ENCODE data around the gene ARHGEF37. TPM values are rescaled to one million over a fixed set of nuclear protein-coding genes. Genes with fewer than 3 reads are reported as not detected.
"Not testable (repeated sequence)": the region's sequence is repeated elsewhere in the genome, so short reads cannot be mapped to it uniquely, and the experiment has no call there.

Gene ARHGEF37
- total and polyA plus RNA-seq, 2 donors (not counting 1 experiment from before 2014, with no cell fraction given) = 0.31 to 5.3 TPM

DNA sequence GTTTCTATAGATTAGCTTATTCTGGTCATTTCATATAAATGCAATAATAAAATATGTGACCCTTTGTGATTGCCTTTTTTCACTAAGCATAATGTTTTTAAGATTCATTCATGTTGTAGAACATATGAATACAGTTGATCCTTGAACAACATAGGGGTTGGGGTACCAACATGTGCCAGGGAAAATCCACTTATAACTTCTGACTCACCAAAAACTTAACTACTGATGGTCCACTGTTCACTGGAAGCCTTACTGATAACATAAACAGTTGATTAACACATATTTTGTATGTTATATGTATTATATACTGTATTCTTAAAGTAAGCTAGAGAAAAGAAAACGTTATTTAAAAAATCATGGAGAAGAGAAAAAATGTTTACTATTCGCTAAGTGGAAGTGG is 12.1 kb downstream of the ARHGEF37 start:
- TF ChIP-seq EZH2 (IDR thresholded peaks at IDR 0.05; ENCODE audit: low read length, missing control alignments) = no peak
- TF ChIP-seq, protein P1, sequence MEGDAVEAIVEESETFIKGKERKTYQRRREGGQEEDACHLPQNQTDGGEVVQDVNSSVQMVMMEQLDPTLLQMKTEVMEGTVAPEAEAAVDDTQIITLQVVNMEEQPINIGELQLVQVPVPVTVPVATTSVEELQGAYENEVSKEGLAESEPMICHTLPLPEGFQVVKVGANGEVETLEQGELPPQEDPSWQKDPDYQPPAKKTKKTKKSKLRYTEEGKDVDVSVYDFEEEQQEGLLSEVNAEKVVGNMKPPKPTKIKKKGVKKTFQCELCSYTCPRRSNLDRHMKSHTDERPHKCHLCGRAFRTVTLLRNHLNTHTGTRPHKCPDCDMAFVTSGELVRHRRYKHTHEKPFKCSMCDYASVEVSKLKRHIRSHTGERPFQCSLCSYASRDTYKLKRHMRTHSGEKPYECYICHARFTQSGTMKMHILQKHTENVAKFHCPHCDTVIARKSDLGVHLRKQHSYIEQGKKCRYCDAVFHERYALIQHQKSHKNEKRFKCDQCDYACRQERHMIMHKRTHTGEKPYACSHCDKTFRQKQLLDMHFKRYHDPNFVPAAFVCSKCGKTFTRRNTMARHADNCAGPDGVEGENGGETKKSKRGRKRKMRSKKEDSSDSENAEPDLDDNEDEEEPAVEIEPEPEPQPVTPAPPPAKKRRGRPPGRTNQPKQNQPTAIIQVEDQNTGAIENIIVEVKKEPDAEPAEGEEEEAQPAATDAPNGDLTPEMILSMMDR (conservative IDR thresholded peaks at IDR 0.05 in 1 of 2, IDR thresholded peaks at IDR 0.05 in 1 of 2; ENCODE audit: low read depth in 1 of 2, low read length in 2 of 2) = no peak

DNA sequence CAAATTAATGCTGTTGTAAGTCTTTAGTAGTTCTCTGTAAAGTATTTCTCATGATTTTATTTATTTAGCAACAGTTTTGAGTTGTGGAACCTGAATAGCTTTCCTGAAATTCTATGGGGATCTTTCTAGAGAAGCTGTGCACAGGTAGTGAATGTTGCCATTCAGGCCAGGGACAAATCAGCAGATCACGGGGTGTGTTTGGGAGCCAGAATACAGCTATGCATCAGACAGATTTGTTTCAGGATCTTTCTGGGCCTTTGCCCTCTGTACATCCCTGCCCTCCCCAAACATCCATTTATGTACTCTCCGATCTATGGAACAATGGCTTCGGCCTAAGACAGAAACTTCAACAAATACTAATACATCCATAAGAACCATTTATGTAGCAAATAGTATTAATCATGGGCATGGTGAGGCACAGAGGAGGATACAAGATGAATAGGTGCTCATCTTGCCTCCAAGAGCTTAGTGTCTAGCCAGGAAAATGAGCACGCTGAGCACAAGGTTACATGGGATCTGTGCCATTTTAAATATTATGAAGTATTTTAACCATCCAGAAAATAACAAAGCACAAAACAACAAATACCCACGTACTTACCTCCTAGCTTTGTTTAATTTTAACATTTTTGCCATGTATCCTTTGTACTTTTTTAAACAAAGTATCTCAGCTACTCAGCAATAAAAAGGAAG is 13.1 kb downstream of the ARHGEF37 start:
- H3K79me2 ChIP-seq (ENCODE audit: control insufficient read depth, insufficient read depth, low read length) = no peaks in the 10 kb centered on the region
- H3K27me3 ChIP-seq (ENCODE audit: control insufficient read depth, insufficient read depth, low read length) = no peaks in the 10 kb centered on the region
- no peak overlapping the region for H3K9ac ChIP-seq (ENCODE audit: insufficient read depth, low read length)
- H3K4me1 ChIP-seq (ENCODE audit: control insufficient read depth, extremely low read depth, insufficient read depth, low read length) = no peaks in the 10 kb centered on the region
- DNase-seq (ENCODE audit: low read depth in 2 of 2) = no peak
- H3K9me3 ChIP-seq (ENCODE audit: control insufficient read depth, insufficient read depth, low read depth, low read length) = no peaks in the 10 kb centered on the region
- no peaks in the 10 kb centered on the region for H4K20me1 ChIP-seq (ENCODE audit: control insufficient read depth, extremely low read depth, insufficient read depth, low read length)
- H3K36me3 ChIP-seq (ENCODE audit: control insufficient read depth, insufficient read depth, low read length) = no peaks in the 10 kb centered on the region
- H3K4me3 ChIP-seq (replicated peaks in 1 of 4; ENCODE audit: control extremely low read depth in 1 of 4, insufficient read depth in 1 of 4, low read depth in 3 of 4, low read length in 4 of 4) = no peak overlapping the region
- no peak overlapping the region for H2AFZ ChIP-seq (ENCODE audit: low read length)
- TF ChIP-seq, protein P1 (conservative IDR thresholded peaks at IDR 0.05 in 1 of 2, IDR thresholded peaks at IDR 0.05 in 1 of 2; ENCODE audit: low read depth in 1 of 2, low read length in 2 of 2) = no peak
- TF ChIP-seq EZH2 (IDR thresholded peaks at IDR 0.05; ENCODE audit: low read length, missing control alignments) = no peak
- H3K4me2 ChIP-seq (ENCODE audit: extremely low read depth, insufficient read depth, low read length) = no peak overlapping the region
- no peak overlapping the region for H3K27ac ChIP-seq (ENCODE audit: insufficient read depth, low read length)

More for the DNA sequence above, 12.1 kb downstream of the ARHGEF37 start:
- no peak overlapping the region for H3K27ac ChIP-seq (ENCODE audit: insufficient read depth, low read length)
- no peaks in the 10 kb centered on the region for H3K27me3 ChIP-seq (ENCODE audit: control insufficient read depth, insufficient read depth, low read length)
- no peak overlapping the region for H3K4me2 ChIP-seq (ENCODE audit: extremely low read depth, insufficient read depth, low read length)
- no peak overlapping the region for H3K4me3 ChIP-seq (replicated peaks in 1 of 4; ENCODE audit: control extremely low read depth in 1 of 4, insufficient read depth in 1 of 4, low read depth in 3 of 4, low read length in 4 of 4)
- no peak overlapping the region for H2AFZ ChIP-seq (ENCODE audit: low read length)
- H3K9me3 ChIP-seq (ENCODE audit: control insufficient read depth, insufficient read depth, low read depth, low read length) = no peaks in the 10 kb centered on the region
- H3K36me3 ChIP-seq (ENCODE audit: control insufficient read depth, insufficient read depth, low read length) = no peaks in the 10 kb centered on the region
- H3K4me1 ChIP-seq (ENCODE audit: control insufficient read depth, extremely low read depth, insufficient read depth, low read length) = no peaks in the 10 kb centered on the region
- DNase-seq (ENCODE audit: low read depth in 2 of 2) = no peak
- no peak overlapping the region for H3K9ac ChIP-seq (ENCODE audit: insufficient read depth, low read length)
- no peaks in the 10 kb centered on the region for H3K79me2 ChIP-seq (ENCODE audit: control insufficient read depth, insufficient read depth, low read length)
- H4K20me1 ChIP-seq (ENCODE audit: control insufficient read depth, extremely low read depth, insufficient read depth, low read length) = no peaks in the 10 kb centered on the region

DNA sequence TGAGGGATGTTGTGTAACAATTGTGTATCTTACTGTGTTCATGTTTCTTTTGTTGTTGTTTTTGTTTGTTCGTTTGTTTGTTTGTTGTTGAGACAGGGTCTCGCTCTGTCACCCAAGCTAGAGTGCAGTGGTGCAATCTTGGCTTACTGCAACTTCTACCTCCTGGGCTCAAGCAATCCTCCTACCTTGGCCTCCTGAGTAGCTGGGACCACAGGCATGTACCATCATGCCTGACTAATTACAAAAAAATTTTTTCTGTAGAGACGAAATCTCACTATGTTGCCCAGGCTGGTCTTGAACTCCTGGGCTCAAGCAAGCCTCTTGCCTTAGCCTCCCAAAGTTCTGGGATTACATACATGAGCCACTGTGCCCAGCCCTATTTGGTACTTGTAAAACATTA is 13.8 kb downstream of the ARHGEF37 start:
- not testable (repeated sequence) for H3K4me1 ChIP-seq (ENCODE audit: control insufficient read depth, extremely low read depth, insufficient read depth, low read length); H4K20me1 ChIP-seq (ENCODE audit: control insufficient read depth, extremely low read depth, insufficient read depth, low read length); H3K9ac ChIP-seq (ENCODE audit: insufficient read depth, low read length); H3K79me2 ChIP-seq (ENCODE audit: control insufficient read depth, insufficient read depth, low read length); H3K4me3 ChIP-seq (replicated peaks in 1 of 4; ENCODE audit: control extremely low read depth in 1 of 4, insufficient read depth in 1 of 4, low read depth in 3 of 4, low read length in 4 of 4); H3K9me3 ChIP-seq (ENCODE audit: control insufficient read depth, insufficient read depth, low read depth, low read length); H3K36me3 ChIP-seq (ENCODE audit: control insufficient read depth, insufficient read depth, low read length); DNase-seq (ENCODE audit: low read depth in 2 of 2); H3K4me2 ChIP-seq (ENCODE audit: extremely low read depth, insufficient read depth, low read length); H3K27ac ChIP-seq (ENCODE audit: insufficient read depth, low read length); H3K27me3 ChIP-seq (ENCODE audit: control insufficient read depth, insufficient read depth, low read length); H2AFZ ChIP-seq (ENCODE audit: low read length)

All from fibroblast of lung (primary cell).